Measurements from ENCODE around the gene SEC14L5. TPM values are rescaled to one million over a fixed set of nuclear protein-coding genes. Genes with fewer than 3 reads are reported as not detected.
A peak's percentile ranks its signal among the peaks of the same experiment; 100 is the strongest.
"Not testable (repeated sequence)": the region's sequence is repeated elsewhere in the genome, so short reads cannot be mapped to it uniquely, and the experiment has no call there.

SEC14L5 gene
- total RNA-seq, 2 donors from 2014 or later, result 0.22 to 0.33 TPM

- Mint-ChIP-seq H3K36me3 (ENCODE audit: low read depth) (no peaks in the 10 kb centered on the region), H3K4me1 (peaks cover 19% of the 10 kb centered on the region), H3K9me3 (no peaks in the 10 kb centered on the region), H3K27me3 (ENCODE audit: insufficient read depth) (peaks cover 8% of the 10 kb centered on the region), H3K4me3 (no peak overlapping the region), H3K27ac (no peak overlapping the region)
- WGBS, 2 experiments (ENCODE audit: insufficient coverage in 1 of 2, insufficient read length in 1 of 2), result 80 to 83% methylated on average over 8 to 10 of the region's 10 CpGs
- no peak for DNase-seq
- H3K9ac ChIP-seq (ENCODE audit: extremely low read depth, low read length, poor library complexity, severe bottlenecking), result no peak overlapping the region
- H3K4me3 ChIP-seq (ENCODE audit: low read length), result no peak overlapping the region
- TF ChIP-seq, protein P1, sequence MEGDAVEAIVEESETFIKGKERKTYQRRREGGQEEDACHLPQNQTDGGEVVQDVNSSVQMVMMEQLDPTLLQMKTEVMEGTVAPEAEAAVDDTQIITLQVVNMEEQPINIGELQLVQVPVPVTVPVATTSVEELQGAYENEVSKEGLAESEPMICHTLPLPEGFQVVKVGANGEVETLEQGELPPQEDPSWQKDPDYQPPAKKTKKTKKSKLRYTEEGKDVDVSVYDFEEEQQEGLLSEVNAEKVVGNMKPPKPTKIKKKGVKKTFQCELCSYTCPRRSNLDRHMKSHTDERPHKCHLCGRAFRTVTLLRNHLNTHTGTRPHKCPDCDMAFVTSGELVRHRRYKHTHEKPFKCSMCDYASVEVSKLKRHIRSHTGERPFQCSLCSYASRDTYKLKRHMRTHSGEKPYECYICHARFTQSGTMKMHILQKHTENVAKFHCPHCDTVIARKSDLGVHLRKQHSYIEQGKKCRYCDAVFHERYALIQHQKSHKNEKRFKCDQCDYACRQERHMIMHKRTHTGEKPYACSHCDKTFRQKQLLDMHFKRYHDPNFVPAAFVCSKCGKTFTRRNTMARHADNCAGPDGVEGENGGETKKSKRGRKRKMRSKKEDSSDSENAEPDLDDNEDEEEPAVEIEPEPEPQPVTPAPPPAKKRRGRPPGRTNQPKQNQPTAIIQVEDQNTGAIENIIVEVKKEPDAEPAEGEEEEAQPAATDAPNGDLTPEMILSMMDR (conservative IDR thresholded peaks at IDR 0.05), result no peak
- H3K36me3 ChIP-seq (ENCODE audit: control insufficient read depth, insufficient read depth, low read length), result no peaks in the 10 kb centered on the region
- peaks cover 4% of the 10 kb centered on the region for H3K4me1 ChIP-seq (ENCODE audit: control insufficient read depth, insufficient read depth, low read length)
- H3K9me3 ChIP-seq (ENCODE audit: control insufficient read depth, low read length), result no peaks in the 10 kb centered on the region
- H3K27me3 ChIP-seq (ENCODE audit: control insufficient read depth, insufficient read depth, low read length, poor library complexity, severe bottlenecking), result no peaks in the 10 kb centered on the region
- H3K27ac ChIP-seq (ENCODE audit: low read depth, low read length), result no peak overlapping the region
Measured at GRCh38 chr16:4966736-4967453, 8.8 kb downstream of the SEC14L5 start.

DNA sequence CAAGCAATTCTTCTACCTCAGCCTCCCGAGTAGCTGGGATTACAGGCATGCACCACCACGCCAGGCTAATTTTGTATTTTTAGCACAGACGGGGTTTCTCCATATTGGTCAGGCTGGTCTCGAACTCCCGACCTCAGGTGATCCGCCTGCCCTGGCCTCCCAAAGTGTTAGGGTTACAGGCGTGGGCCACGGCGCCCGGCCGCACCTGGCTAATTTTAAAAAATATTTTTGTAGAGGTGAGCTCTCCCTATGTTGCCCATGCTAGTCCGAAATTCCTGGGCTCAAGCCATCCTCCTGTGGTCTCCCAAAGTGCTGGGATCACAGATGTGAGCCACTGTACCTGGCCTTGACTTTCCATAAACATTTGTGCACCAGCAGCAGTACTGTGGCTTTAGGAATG is 10.1 kb downstream of the SEC14L5 start:
- H3K4me3 Mint-ChIP-seq; DNase-seq; H3K27me3 ChIP-seq (ENCODE audit: control insufficient read depth, insufficient read depth, low read length, poor library complexity, severe bottlenecking); H3K36me3 Mint-ChIP-seq (ENCODE audit: low read depth); H3K4me1 ChIP-seq (ENCODE audit: control insufficient read depth, insufficient read depth, low read length); H3K9me3 Mint-ChIP-seq; H3K27ac ChIP-seq (ENCODE audit: low read depth, low read length); H3K9me3 ChIP-seq (ENCODE audit: control insufficient read depth, low read length); H3K4me3 ChIP-seq (ENCODE audit: low read length); H3K36me3 ChIP-seq (ENCODE audit: control insufficient read depth, insufficient read depth, low read length); H3K9ac ChIP-seq (ENCODE audit: extremely low read depth, low read length, poor library complexity, severe bottlenecking): not testable (repeated sequence)
- WGBS, 2 experiments (ENCODE audit: insufficient coverage in 1 of 2, insufficient read length in 1 of 2), result 83% methylated on average over 7 to 12 of the region's 12 CpGs
- peaks cover 12% of the 10 kb centered on the region for H3K27me3 Mint-ChIP-seq (ENCODE audit: insufficient read depth)
- peaks cover 19% of the 10 kb centered on the region for H3K4me1 Mint-ChIP-seq
- H3K27ac Mint-ChIP-seq, result peak overlapping the region; percentile 82

DNA sequence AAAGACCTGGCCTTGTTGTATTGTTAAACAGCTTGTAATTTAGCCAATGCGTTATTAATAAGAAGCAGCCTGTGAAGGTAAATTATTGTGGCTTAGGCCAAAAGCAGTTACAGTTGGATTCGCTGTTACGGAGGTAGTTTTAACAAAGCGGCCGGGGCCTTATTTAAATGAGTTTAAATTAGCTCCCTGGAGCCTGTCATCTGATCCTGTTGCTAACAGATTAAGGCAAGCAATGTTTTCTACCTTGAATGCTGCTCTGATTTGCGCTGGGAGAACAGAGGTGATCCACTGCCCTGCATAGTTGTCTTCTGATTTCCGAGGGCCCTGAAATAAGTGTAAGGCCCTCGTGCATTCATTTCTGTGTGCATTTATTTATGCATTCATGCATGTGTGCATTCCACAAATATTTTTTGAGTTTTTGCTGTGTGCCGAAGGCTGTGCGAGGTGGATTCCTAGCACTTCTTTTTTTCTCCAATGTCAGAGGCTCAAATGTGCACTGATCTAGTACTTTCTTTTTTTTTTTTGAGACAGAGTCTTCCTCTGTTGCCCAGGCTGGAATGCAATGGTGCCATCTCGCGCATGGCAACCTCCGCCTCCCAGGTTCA is 10.9 kb downstream of the SEC14L5 start:
- no peak for DNase-seq
- Mint-ChIP-seq H3K4me1 (peaks cover 19% of the 10 kb centered on the region), H3K27ac (peak overlapping the region; percentile 82), H3K9me3 (no peaks in the 10 kb centered on the region), H3K27me3 (ENCODE audit: insufficient read depth) (peaks cover 12% of the 10 kb centered on the region), H3K36me3 (ENCODE audit: low read depth) (no peaks in the 10 kb centered on the region), H3K4me3 (no peak overlapping the region)
- TF ChIP-seq, protein P1 (conservative IDR thresholded peaks at IDR 0.05), result no peak
- WGBS, 2 experiments (ENCODE audit: insufficient coverage in 1 of 2, insufficient read length in 1 of 2), result 62 to 73% methylated on average over 13 of the region's 13 CpGs
- Histone ChIP-seq H3K9ac (ENCODE audit: extremely low read depth, low read length, poor library complexity, severe bottlenecking) (no peak overlapping the region), H3K36me3 (ENCODE audit: control insufficient read depth, insufficient read depth, low read length) (no peaks in the 10 kb centered on the region), H3K9me3 (ENCODE audit: control insufficient read depth, low read length) (no peaks in the 10 kb centered on the region), H3K4me1 (ENCODE audit: control insufficient read depth, insufficient read depth, low read length) (peaks cover 4% of the 10 kb centered on the region), H3K27me3 (ENCODE audit: control insufficient read depth, insufficient read depth, low read length, poor library complexity, severe bottlenecking) (no peaks in the 10 kb centered on the region), H3K27ac (ENCODE audit: low read depth, low read length) (no peak overlapping the region), H3K4me3 (ENCODE audit: low read length) (no peak overlapping the region)
